Measurements from ENCODE around the gene EHD1.
"Not testable (repeated sequence)": the region's sequence is repeated elsewhere in the genome, so short reads cannot be mapped to it uniquely, and the experiment has no call there.

The EHD1 gene

DNA sequence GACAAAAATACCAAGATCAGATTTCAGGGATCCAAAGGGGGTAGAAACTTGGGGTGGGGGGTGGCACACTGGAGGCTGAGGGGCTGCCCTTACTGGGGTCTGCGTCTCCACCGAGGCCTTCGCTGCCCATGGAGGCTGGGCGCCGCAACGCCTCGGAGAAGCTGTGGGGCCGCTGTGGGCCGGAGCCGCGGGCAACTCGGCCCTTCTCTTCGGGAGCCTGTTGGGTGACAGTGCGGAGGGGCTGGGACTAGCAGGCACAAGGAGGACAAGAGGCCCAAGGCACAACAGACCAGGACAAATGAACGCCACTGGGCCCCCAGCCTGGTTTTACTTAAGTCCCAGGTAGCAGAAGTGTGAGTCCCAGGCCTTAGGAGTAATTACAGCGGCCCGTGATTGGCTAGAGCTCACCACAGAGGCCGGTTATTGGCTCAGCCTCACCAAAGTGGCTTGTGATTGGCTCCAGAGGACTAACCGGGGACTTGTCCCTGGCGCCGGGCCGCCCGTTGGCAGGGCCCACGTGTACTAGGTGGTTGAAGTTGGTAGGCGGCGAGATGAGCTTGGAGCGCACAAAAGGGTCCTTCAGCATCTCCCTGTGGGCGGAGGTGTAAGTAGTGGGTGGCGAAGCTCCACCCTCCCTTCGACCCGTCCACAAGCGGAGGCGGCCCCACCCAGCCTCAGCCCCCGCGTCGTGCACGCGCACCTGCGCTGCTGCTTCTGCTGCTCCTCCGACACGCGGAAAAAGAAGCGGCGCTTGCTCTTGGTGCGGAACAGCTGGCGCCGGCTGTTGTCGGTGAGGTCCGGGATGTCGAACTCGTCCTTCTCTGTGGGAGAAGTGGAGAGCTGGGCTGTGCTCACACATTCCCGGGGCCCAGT lies 51.6 kb downstream of the EHD1 start:
- no peak for DNase-seq (ENCODE audit: low read depth)

- no peak for DNase-seq (ENCODE audit: low read depth)
Measured at GRCh38 chr11:64826062-64826461, 52.4 kb downstream of the EHD1 start.

GRCh38 chr11:64823568-64824119 lies 54.8 kb downstream of the EHD1 start:
- DNase-seq (ENCODE audit: low read depth), result no peak

GRCh38 chr11:64817476-64817875 lies 60.9 kb downstream of the EHD1 start:
- DNase-seq (ENCODE audit: low read depth), result no peak

GRCh38 chr11:64815433-64815832 lies 63.0 kb downstream of the EHD1 start:
- DNase-seq (ENCODE audit: low read depth), result not testable (repeated sequence)

GRCh38 chr11:64814712-64815187 lies 63.7 kb downstream of the EHD1 start:
- DNase-seq (ENCODE audit: low read depth), result no peak

GRCh38 chr11:64813826-64814225 lies 64.6 kb downstream of the EHD1 start:
- DNase-seq (ENCODE audit: low read depth), result no peak

DNA sequence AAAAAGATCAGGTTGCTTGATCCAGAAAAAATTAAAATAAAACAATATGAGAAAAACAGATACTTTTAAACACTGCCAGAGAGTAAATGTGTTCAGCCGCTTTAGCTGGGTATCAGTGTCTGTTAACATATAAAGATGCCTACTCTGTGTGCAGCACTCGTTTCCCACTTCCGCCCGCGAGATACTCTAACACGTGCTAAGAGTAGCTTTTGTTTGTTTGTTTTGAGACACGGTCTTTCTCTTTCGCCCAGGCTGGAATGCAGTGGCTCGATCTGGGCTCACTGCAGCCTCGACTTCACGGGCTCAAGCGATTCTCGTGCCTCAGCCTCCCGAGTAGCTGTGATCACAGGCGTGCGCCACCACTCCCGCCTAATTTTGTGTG lies 67.5 kb downstream of the EHD1 start:
- DNase-seq (ENCODE audit: low read depth), result peak; percentile 15

DNA sequence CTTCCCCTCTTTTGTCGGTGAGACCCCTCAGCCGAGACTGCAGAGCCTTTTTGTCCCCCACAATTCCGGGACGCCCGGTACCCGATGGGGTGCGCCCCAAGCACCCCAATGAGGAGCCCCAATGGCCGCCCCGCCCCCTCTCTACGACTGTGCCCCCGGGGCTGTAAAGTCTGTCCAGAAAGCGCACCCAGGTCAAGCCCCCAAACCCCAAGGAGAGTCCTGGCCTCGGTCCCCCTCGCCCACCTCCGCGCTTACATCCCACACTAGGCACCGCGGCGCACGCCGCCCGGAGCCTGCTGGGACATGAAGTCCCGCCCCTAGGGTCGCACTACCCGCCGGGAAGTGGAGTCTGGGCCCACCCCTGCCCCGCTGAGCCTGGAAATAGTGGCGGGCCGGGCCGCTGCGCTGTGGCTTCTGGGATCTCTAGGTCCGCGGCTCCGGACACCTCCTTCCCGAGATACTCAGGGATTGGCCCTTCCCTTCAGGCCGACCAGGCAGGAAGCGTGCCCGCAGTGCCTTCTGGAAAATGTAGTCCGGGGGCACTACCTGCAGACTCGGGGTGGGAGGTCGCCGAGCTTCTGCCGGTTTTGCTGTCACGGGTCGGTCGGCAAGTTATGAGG lies 68.0 kb downstream of the EHD1 start, which contains the start of gene MEN1:
Gene MEN1, minus strand, starts transcription at position 281 of the 620 bp plus-strand sequence. CDS start 442 bp downstream, outside the sequence.
- DNase-seq (ENCODE audit: low read depth), result peak; percentile 50

GRCh38 chr11:64809781-64810241 lies 68.6 kb downstream of the EHD1 start:
- DNase-seq (ENCODE audit: low read depth), result no peak

GRCh38 chr11:64805481-64805880 lies 72.9 kb downstream of the EHD1 start:
- DNase-seq (ENCODE audit: low read depth), result no peak

DNA sequence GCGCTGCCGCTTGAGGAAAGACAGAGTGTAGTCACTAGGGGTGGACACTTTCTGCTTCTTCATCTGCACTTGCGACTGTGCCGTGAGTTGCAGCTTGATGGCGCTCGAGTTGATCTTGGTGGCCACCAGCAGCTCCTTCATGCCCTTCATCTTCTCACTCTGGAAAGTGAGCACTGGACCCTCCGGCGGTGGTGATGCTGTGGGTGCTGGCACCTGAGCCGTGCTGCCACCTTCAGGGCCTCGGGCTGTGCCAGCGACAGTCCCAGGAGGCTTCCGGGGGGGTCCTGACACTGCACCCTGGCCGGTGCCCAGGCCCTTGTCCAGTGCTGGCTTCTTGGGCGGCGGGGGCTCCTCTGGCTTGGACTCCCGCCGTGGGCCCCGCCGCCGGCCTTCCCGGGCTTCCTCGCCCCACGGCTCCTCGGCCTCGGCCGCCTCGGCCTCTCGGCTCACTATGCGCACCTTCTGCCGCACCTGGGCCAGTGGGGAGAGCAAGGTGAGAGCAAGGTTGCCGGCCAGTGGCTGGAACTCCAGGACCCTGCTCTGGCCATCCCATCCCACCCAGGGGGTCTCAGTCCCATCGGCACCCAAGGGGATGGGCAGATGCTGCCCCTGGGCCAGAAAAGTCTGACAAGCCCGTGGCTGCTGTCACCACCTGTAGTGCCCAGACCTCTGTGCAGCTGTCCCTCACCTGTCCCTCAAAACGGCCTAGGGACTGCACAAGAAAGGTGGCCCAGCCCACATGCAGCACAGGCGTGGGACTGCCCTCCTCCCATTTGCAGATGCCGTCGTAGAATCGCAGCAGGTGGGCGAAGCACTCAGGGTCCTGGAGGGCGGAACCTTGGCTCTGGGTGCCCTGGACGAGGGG lies 73.8 kb downstream of the EHD1 start:
- DNase-seq (ENCODE audit: low read depth), result no peak

- DNase-seq (ENCODE audit: low read depth), result no peak
Measured at GRCh38 chr11:64803846-64804345, 74.5 kb downstream of the EHD1 start.

GRCh38 chr11:64803158-64803845 lies 75.1 kb downstream of the EHD1 start, which contains the start of gene MAP4K2:
Gene MAP4K2, minus strand, starts transcription at chr11:64803214. Its CDS starts 65 bp downstream, at chr11:64803149.
- peak; percentile 68 for DNase-seq (ENCODE audit: low read depth)

DNA sequence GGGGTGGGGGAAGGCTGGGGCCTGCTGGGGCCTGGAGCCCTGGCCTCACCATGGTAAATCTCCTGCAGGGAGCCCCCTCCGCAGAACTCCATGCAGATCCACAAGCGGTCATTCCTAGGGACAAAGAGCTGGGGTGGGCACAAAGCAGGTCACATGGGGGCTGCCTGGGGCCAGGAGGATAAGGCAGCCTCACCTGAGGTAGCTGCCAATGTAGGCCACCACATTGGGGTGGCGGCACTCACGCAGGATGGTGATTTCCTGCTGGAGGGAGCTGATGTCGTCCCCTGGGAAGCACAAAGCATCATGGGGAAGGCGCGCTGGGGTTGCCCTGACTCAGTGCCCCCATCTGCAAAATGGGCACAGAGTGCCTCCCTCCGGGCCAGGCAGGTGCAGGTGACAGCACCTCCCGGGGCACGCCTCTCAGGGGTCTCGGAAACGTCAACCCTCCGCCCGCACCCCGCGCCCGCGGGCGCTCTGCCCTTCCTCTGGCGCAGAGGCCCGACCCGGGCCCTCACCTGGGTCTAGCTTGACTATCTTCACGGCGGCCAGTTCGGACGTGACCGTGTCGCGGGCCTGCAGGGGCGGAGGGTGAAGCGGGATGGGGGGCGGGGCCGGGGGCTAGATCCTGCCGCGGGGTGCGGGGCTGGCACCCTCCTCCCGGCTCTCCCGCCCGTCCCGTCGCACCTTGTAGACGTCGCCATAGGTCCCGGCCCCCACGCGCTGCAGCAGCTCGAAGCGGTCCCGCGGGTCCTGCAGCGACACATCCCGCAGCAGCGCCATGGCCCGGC lies 75.9 kb downstream of the EHD1 start:
- DNase-seq (ENCODE audit: low read depth), result no peak

All from stimulated activated CD8-positive, alpha-beta memory T cell treated with anti-CD3 and anti-CD28 coated beads, Interleukin-12 subunit alpha, Interleukin-12 subunit beta, amount 100 ng/mL, for 1 hour (primary cell).